ENCODE data around the gene EYA2.
"Not testable (repeated sequence)": the region's sequence is repeated elsewhere in the genome, so short reads cannot be mapped to it uniquely, and the experiment has no call there.

Gene EYA2

GRCh38 chr20:46959081-46959692 is 64.5 kb downstream of the EYA2 start:
- no peak for DNase-seq

GRCh38 chr20:46959821-46960220 is 65.2 kb downstream of the EYA2 start:
- no peak for DNase-seq

- no peak for DNase-seq
Observed at GRCh38 chr20:46960536-46960935, 65.9 kb downstream of the EYA2 start.

- not testable (repeated sequence) for DNase-seq
Observed at GRCh38 chr20:46961968-46962367, 67.3 kb downstream of the EYA2 start.

GRCh38 chr20:46962452-46963195 is 68.0 kb downstream of the EYA2 start:
- DNase-seq = no peak

- no peak for DNase-seq
Observed at GRCh38 chr20:46963196-46963529, 68.5 kb downstream of the EYA2 start.

GRCh38 chr20:46963758-46964617 is 69.3 kb downstream of the EYA2 start:
- no peak for DNase-seq

GRCh38 chr20:46964618-46965455 is 70.2 kb downstream of the EYA2 start:
- DNase-seq = no peak

- no peak for DNase-seq
Observed at GRCh38 chr20:46965477-46965876, 70.8 kb downstream of the EYA2 start.

GRCh38 chr20:46967646-46968045 is 73.0 kb downstream of the EYA2 start:
- no peak for DNase-seq

GRCh38 chr20:46970937-46971630 is 76.4 kb downstream of the EYA2 start:
- peak; percentile 45 for DNase-seq

GRCh38 chr20:46973766-46974165 is 79.1 kb downstream of the EYA2 start:
- DNase-seq = no peak

GRCh38 chr20:46974669-46975434 is 80.2 kb downstream of the EYA2 start:
- DNase-seq = no peak

- DNase-seq = no peak
Observed at GRCh38 chr20:46975976-46976375, 81.3 kb downstream of the EYA2 start.

GRCh38 chr20:46977204-46977603 is 82.6 kb downstream of the EYA2 start:
- no peak for DNase-seq

GRCh38 chr20:46977909-46978588 is 83.4 kb downstream of the EYA2 start:
- no peak for DNase-seq

GRCh38 chr20:46978951-46979491 is 84.4 kb downstream of the EYA2 start:
- DNase-seq = no peak

GRCh38 chr20:46979603-46980241 is 85.1 kb downstream of the EYA2 start:
- DNase-seq = peak; percentile 37

GRCh38 chr20:46981184-46981583 is 86.5 kb downstream of the EYA2 start:
- no peak for DNase-seq

GRCh38 chr20:46983466-46983865 is 88.8 kb downstream of the EYA2 start:
- DNase-seq = no peak

All from activated CD4-positive, alpha-beta T cell treated with anti-CD3 and anti-CD28 coated beads, Interleukin-2, Interleukin-6, amounts not matched to agents 100 ng/mL and 50 ng/mL, durations not matched to agents 16 hours and 8 hours (primary cell).